ENCODE measurements around the gene ALKBH3. TPM values are rescaled to one million over a fixed set of nuclear protein-coding genes. Genes with fewer than 3 reads are reported as not detected.

ALKBH3 gene
- total RNA-seq, 1 experiment from 2014 or later, result 36.7 TPM

DNA sequence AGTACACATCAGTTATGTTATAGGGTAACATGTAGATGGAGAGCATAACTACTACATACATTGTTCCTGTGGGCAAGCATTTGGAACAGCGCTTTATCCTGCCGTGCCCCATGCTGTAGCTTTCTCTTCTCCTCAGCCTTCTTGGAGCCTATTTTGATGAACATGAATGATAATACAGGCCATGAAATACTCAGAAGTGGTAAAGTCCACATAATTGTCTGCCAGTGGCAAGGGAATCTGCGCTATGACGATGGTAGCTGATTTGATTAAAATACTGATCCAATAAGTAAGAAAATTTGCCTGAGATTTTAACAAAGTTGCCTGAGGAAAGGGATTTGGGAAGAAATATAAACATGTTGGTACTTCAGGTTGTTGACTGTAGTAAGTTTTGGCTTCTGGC lies 23.3 kb downstream of the ALKBH3 start:
- no TSS peak for BruUV-seq (replicated peaks)
- H3K4me3 ChIP-seq (replicated peaks in 1 of 2; ENCODE audit: low read depth in 1 of 2, low read length in 2 of 2), result no peak overlapping the region
- H4K20me1 ChIP-seq (ENCODE audit: insufficient read depth), result no peaks in the 10 kb centered on the region
- ChIA-PET CTCF (interaction anchor here (1.0 kb wide), 1 partner anchor 14 kb away, joined by 4 read pairs; no protein-coding TSS in a partner anchor), POLR2A (no interaction called here), RAD21 (ENCODE audit: low non-redundant PET in 1 of 2, low total read pairs in 2 of 2, uncharacterized antibody in 2 of 2, unreplicated experiment in 2 of 2) (no interaction called here)
- H3K4me2 ChIP-seq (ENCODE audit: low read length), result no peak overlapping the region
- DNase-seq (ENCODE audit: low read depth, low spot score), result no peak
- H3K9me3 ChIP-seq (ENCODE audit: control insufficient read depth in 1 of 2, insufficient read depth in 1 of 2, low read depth in 1 of 2, low read length in 2 of 2), result no peaks in the 10 kb centered on the region
- intact Hi-C loops (cut with micrococcal nuclease), result no loop called here
- H3K27me3 ChIP-seq (ENCODE audit: insufficient read depth, low read length), result no peaks in the 10 kb centered on the region
- H3K36me3 ChIP-seq (ENCODE audit: control insufficient read depth in 1 of 2, insufficient read depth in 2 of 2, low read length in 2 of 2), result peaks cover 4 to 9% of the 10 kb centered on the region in 2 experiments; a peak in 3 of 4 replicates
- no peaks in the 10 kb centered on the region for H3K4me1 ChIP-seq (ENCODE audit: control insufficient read depth in 1 of 2, insufficient read depth in 2 of 2, low read length in 2 of 2)
- H3K9me2 ChIP-seq (ENCODE audit: insufficient read depth), result no peaks in the 10 kb centered on the region
- H3K79me2 ChIP-seq (ENCODE audit: insufficient read depth, low read length), result no peaks in the 10 kb centered on the region
- H3K9ac ChIP-seq (ENCODE audit: low read length), result no peak overlapping the region
- no peak for TF ChIP-seq FOSL1 (IDR thresholded peaks at IDR 0.05; ENCODE audit: low read depth)
- no peak overlapping the region for H2AFZ ChIP-seq (ENCODE audit: low read depth, low read length, poor library complexity, severe bottlenecking)
- ATAC-seq, result no peak
- no peak overlapping the region for H3K27ac ChIP-seq (ENCODE audit: low read depth, low read length)

DNA sequence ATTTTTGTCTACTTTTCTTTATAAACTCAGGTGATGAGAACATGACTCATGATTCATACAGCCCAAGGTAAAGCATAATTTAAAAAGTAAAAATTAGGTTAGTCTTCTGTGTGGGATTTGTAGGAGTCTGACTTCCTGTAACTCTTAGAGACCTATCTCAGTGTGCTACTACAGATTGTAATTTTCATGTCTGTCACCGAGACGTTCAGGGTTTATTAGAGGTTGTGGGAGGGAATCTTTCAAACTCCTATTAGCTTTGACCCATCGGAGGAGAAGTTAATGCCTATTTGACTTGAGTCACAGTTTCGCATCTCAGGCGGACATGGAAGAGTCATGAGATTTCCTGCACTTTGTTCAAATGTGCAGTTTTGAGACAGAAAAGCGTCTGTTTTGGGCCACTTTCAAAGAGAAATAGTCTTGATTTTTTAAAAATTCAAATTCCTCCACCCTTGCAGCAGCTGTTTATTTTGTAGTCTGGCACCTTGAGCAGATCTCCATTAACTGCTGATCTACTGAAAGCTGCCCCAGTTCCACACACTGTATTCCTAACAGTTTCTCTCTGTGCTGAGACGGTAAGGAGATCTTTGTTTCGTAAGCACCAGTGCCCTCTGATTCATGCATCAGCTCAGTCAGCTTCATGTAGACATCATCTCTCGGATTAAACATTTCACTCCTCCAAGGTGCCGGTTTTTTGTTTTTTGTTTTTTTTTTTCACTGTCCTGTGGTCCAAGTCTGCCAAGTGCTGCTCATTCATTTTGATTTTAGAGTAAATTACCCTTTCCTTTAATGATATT lies 24.3 kb downstream of the ALKBH3 start:
- H4K20me1 ChIP-seq (ENCODE audit: insufficient read depth), result no peaks in the 10 kb centered on the region
- no peaks in the 10 kb centered on the region for H3K9me3 ChIP-seq (ENCODE audit: control insufficient read depth in 1 of 2, insufficient read depth in 1 of 2, low read depth in 1 of 2, low read length in 2 of 2)
- ATAC-seq, result no peak
- ChIA-PET RAD21 (ENCODE audit: low non-redundant PET in 1 of 2, low total read pairs in 2 of 2, uncharacterized antibody in 2 of 2, unreplicated experiment in 2 of 2) (no interaction called here), POLR2A (no interaction called here), CTCF (no interaction called here)
- H3K4me1 ChIP-seq (ENCODE audit: control insufficient read depth in 1 of 2, insufficient read depth in 2 of 2, low read length in 2 of 2), result no peaks in the 10 kb centered on the region
- H3K4me2 ChIP-seq (ENCODE audit: low read length), result no peak overlapping the region
- TF ChIP-seq ELF1 (IDR thresholded peaks at IDR 0.05; ENCODE audit: borderline replicate concordance, low read depth) (no peak), POLR2AphosphoS5 (IDR thresholded peaks at IDR 0.05; ENCODE audit: low read depth, low read length) (no peak), CBX3 (IDR thresholded peaks at IDR 0.05; ENCODE audit: low read depth) (no peak), YY1 (IDR thresholded peaks at IDR 0.05; ENCODE audit: extremely low read depth, insufficient replicate concordance, low read depth, low read length) (no peak), EZH2phosphoT487 (IDR thresholded peaks at IDR 0.05; ENCODE audit: borderline replicate concordance) (no peak), CEBPB (IDR thresholded peaks at IDR 0.05; ENCODE audit: low read depth) (no peak), EZH2 (IDR thresholded peaks at IDR 0.05) (no peak), RAD21 (IDR thresholded peaks at IDR 0.05; ENCODE audit: low read depth) (no peak), SRF (IDR thresholded peaks at IDR 0.05; ENCODE audit: low read depth) (no peak), ZNF274 (IDR thresholded peaks at IDR 0.05; ENCODE audit: low read depth, low read length) (no peak)
- TF ChIP-seq, protein P1, sequence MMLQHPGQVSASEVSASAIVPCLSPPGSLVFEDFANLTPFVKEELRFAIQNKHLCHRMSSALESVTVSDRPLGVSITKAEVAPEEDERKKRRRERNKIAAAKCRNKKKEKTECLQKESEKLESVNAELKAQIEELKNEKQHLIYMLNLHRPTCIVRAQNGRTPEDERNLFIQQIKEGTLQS (IDR thresholded peaks at IDR 0.05), result no peak
- TF ChIP-seq, protein P2, sequence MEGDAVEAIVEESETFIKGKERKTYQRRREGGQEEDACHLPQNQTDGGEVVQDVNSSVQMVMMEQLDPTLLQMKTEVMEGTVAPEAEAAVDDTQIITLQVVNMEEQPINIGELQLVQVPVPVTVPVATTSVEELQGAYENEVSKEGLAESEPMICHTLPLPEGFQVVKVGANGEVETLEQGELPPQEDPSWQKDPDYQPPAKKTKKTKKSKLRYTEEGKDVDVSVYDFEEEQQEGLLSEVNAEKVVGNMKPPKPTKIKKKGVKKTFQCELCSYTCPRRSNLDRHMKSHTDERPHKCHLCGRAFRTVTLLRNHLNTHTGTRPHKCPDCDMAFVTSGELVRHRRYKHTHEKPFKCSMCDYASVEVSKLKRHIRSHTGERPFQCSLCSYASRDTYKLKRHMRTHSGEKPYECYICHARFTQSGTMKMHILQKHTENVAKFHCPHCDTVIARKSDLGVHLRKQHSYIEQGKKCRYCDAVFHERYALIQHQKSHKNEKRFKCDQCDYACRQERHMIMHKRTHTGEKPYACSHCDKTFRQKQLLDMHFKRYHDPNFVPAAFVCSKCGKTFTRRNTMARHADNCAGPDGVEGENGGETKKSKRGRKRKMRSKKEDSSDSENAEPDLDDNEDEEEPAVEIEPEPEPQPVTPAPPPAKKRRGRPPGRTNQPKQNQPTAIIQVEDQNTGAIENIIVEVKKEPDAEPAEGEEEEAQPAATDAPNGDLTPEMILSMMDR (IDR thresholded peaks at IDR 0.05 in 2 of 3, conservative IDR thresholded peaks at IDR 0.05 in 1 of 3; ENCODE audit: borderline replicate concordance in 1 of 3, insufficient read depth in 1 of 3, low read depth in 2 of 3, low read length in 2 of 3), result no peak
- no peak overlapping the region for H3K9ac ChIP-seq (ENCODE audit: low read length)
- no TSS peak for BruUV-seq (replicated peaks)
- H3K79me2 ChIP-seq (ENCODE audit: insufficient read depth, low read length), result no peaks in the 10 kb centered on the region
- no peak overlapping the region for H3K27ac ChIP-seq (ENCODE audit: low read depth, low read length)
- no peak overlapping the region for H3K4me3 ChIP-seq (replicated peaks in 1 of 2; ENCODE audit: low read depth in 1 of 2, low read length in 2 of 2)
- H3K27me3 ChIP-seq (ENCODE audit: insufficient read depth, low read length), result no peaks in the 10 kb centered on the region
- H2AFZ ChIP-seq (ENCODE audit: low read depth, low read length, poor library complexity, severe bottlenecking), result no peak overlapping the region
- peaks cover 4 to 9% of the 10 kb centered on the region in 2 experiments; a peak in 3 of 4 replicates for H3K36me3 ChIP-seq (ENCODE audit: control insufficient read depth in 1 of 2, insufficient read depth in 2 of 2, low read length in 2 of 2)
- no peaks in the 10 kb centered on the region for H3K9me2 ChIP-seq (ENCODE audit: insufficient read depth)
- intact Hi-C loops (cut with micrococcal nuclease), result no loop called here
- DNase-seq (ENCODE audit: low read depth, low spot score), result no peak
